ENCODE data around the gene DHRS7C.

The DHRS7C gene

DNA sequence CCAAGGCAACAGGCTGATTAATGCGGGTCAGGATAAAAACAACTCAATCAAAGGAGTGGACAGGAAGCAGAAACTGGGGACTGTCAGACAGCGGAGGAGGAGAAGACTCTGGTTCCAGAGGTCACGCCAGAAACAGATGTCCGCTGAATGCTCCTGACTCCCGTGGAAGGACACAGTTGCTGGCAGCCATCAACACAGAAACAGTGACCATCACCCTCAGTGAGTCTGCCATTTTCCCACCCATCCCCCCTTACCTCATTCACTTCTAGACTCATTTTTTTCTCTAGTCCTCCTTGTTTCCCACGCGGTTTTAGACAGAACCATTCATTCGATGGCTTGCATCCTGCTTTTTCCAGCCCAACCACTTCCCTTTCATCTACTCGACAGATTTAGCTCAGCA is 40.9 kb downstream of the DHRS7C start:
- ATAC-seq, result no peak
- TF ChIP-seq, protein P1, sequence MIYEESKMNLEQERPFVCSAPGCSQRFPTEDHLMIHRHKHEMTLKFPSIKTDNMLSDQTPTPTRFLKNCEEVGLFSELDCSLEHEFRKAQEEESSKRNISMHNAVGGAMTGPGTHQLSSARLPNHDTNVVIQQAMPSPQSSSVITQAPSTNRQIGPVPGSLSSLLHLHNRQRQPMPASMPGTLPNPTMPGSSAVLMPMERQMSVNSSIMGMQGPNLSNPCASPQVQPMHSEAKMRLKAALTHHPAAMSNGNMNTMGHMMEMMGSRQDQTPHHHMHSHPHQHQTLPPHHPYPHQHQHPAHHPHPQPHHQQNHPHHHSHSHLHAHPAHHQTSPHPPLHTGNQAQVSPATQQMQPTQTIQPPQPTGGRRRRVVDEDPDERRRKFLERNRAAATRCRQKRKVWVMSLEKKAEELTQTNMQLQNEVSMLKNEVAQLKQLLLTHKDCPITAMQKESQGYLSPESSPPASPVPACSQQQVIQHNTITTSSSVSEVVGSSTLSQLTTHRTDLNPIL (CRISPR knock-in tag; IDR thresholded peaks at IDR 0.05; ENCODE audit: low read depth), result no peak
- TF ChIP-seq CSDC2 (CRISPR knock-in tag; IDR thresholded peaks at IDR 0.05) (no peak), TOX (CRISPR knock-in tag; IDR thresholded peaks at IDR 0.05; ENCODE audit: borderline replicate concordance) (no peak), RARB (CRISPR knock-in tag; IDR thresholded peaks at IDR 0.05) (no peak)

DNA sequence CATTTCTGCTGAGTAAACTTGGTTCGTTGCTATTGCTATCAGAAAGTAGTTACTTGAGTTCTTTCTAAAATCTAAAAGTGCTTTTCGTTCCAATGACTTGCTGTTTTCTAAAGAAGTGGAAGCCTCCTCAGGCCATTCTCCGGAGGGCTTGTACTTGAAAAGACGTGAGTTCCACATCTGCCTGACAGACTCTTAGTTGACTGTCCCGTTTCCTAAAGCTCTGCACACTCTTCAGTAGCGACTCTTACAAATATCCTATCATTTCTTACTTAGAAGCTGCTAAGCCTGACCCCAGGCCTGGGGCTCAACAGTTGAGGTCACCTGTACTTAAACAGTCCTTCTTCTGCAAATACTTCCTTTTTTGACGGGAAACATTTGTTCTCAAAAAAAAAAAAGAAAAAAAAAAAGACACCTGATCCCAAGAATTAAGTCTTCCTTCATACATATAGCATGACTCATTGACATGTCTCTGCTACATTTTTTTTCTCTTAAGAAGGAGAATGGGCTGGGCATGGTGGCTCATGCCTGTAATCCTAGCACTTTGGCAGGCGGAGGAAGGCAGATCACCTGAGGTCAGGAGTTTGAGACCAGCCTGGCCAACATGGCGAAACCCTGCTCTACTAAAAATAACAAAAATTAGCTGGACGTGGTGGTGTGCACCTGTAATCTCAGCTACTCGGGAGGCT is 61.5 kb downstream of the DHRS7C start:
- TF ChIP-seq, protein P2, sequence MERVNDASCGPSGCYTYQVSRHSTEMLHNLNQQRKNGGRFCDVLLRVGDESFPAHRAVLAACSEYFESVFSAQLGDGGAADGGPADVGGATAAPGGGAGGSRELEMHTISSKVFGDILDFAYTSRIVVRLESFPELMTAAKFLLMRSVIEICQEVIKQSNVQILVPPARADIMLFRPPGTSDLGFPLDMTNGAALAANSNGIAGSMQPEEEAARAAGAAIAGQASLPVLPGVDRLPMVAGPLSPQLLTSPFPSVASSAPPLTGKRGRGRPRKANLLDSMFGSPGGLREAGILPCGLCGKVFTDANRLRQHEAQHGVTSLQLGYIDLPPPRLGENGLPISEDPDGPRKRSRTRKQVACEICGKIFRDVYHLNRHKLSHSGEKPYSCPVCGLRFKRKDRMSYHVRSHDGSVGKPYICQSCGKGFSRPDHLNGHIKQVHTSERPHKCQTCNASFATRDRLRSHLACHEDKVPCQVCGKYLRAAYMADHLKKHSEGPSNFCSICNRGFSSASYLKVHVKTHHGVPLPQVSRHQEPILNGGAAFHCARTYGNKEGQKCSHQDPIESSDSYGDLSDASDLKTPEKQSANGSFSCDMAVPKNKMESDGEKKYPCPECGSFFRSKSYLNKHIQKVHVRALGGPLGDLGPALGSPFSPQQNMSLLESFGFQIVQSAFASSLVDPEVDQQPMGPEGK (CRISPR knock-in tag; IDR thresholded peaks at IDR 0.05; ENCODE audit: borderline replicate concordance), result no peak
- TF ChIP-seq ZFP30 (CRISPR knock-in tag; IDR thresholded peaks at IDR 0.05), result no peak
- TF ChIP-seq ZNF8 (CRISPR knock-in tag; IDR thresholded peaks at IDR 0.05), result no peak
- TF ChIP-seq ISL1 (CRISPR knock-in tag; IDR thresholded peaks at IDR 0.05), result no peak
- no peak for TF ChIP-seq GLIS3 (CRISPR knock-in tag; IDR thresholded peaks at IDR 0.05)
- no peak for TF ChIP-seq TOX (CRISPR knock-in tag; IDR thresholded peaks at IDR 0.05; ENCODE audit: borderline replicate concordance)
- no peak for TF ChIP-seq CSDC2 (CRISPR knock-in tag; IDR thresholded peaks at IDR 0.05)
- no peak for TF ChIP-seq SNAI2 (CRISPR knock-in tag; IDR thresholded peaks at IDR 0.05)
- no peak for TF ChIP-seq ZFP3 (CRISPR knock-in tag; IDR thresholded peaks at IDR 0.05)
- TF ChIP-seq ZNF565 (CRISPR knock-in tag; conservative IDR thresholded peaks at IDR 0.05; ENCODE audit: low read depth), result no peak
- no peak for TF ChIP-seq ZNF70 (CRISPR knock-in tag; IDR thresholded peaks at IDR 0.05)
- TF ChIP-seq, protein P3, sequence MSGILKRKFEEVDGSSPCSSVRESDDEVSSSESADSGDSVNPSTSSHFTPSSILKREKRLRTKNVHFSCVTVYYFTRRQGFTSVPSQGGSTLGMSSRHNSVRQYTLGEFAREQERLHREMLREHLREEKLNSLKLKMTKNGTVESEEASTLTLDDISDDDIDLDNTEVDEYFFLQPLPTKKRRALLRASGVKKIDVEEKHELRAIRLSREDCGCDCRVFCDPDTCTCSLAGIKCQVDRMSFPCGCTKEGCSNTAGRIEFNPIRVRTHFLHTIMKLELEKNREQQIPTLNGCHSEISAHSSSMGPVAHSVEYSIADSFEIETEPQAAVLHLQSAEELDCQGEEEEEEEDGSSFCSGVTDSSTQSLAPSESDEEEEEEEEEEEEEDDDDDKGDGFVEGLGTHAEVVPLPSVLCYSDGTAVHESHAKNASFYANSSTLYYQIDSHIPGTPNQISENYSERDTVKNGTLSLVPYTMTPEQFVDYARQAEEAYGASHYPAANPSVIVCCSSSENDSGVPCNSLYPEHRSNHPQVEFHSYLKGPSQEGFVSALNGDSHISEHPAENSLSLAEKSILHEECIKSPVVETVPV (CRISPR knock-in tag; IDR thresholded peaks at IDR 0.05), result no peak
- TF ChIP-seq, protein P4, sequence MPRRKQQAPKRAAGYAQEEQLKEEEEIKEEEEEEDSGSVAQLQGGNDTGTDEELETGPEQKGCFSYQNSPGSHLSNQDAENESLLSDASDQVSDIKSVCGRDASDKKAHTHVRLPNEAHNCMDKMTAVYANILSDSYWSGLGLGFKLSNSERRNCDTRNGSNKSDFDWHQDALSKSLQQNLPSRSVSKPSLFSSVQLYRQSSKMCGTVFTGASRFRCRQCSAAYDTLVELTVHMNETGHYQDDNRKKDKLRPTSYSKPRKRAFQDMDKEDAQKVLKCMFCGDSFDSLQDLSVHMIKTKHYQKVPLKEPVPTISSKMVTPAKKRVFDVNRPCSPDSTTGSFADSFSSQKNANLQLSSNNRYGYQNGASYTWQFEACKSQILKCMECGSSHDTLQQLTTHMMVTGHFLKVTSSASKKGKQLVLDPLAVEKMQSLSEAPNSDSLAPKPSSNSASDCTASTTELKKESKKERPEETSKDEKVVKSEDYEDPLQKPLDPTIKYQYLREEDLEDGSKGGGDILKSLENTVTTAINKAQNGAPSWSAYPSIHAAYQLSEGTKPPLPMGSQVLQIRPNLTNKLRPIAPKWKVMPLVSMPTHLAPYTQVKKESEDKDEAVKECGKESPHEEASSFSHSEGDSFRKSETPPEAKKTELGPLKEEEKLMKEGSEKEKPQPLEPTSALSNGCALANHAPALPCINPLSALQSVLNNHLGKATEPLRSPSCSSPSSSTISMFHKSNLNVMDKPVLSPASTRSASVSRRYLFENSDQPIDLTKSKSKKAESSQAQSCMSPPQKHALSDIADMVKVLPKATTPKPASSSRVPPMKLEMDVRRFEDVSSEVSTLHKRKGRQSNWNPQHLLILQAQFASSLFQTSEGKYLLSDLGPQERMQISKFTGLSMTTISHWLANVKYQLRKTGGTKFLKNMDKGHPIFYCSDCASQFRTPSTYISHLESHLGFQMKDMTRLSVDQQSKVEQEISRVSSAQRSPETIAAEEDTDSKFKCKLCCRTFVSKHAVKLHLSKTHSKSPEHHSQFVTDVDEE (CRISPR knock-in tag; IDR thresholded peaks at IDR 0.05), result no peak
- no peak for TF ChIP-seq ESRRG (CRISPR knock-in tag; IDR thresholded peaks at IDR 0.05)
- no peak for TF ChIP-seq PPARA (CRISPR knock-in tag; IDR thresholded peaks at IDR 0.05; ENCODE audit: borderline replicate concordance)
- TF ChIP-seq TCF4 (CRISPR knock-in tag; IDR thresholded peaks at IDR 0.05; ENCODE audit: borderline replicate concordance), result no peak
- TF ChIP-seq, protein P5, sequence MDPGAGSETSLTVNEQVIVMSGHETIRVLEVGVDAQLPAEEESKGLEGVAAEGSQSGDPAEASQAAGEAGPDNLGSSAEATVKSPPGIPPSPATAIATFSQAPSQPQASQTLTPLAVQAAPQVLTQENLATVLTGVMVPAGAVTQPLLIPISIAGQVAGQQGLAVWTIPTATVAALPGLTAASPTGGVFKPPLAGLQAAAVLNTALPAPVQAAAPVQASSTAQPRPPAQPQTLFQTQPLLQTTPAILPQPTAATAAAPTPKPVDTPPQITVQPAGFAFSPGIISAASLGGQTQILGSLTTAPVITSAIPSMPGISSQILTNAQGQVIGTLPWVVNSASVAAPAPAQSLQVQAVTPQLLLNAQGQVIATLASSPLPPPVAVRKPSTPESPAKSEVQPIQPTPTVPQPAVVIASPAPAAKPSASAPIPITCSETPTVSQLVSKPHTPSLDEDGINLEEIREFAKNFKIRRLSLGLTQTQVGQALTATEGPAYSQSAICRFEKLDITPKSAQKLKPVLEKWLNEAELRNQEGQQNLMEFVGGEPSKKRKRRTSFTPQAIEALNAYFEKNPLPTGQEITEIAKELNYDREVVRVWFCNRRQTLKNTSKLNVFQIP (CRISPR knock-in tag; IDR thresholded peaks at IDR 0.05; ENCODE audit: borderline replicate concordance, low read depth), result no peak
- TF ChIP-seq, protein P1 (CRISPR knock-in tag; IDR thresholded peaks at IDR 0.05; ENCODE audit: low read depth), result no peak
- no peak for ATAC-seq

All from SK-N-SH treated with all-trans-retinoic acid at 6 μM for 48 hours (cell line).